GM15510 (cell line): ENCODE data around the gene DCPS.

Source experiments
- POLR2A ChIP-seq: IDR thresholded peaks from 3 replicates; pipeline ENCODE4 v1.6.1; 2011; ENCODE audit warnings: borderline replicate concordance; ENCODE audit not compliant: insufficient read length; ENCODE audit errors: extremely low read depth

DCPS gene

DNA sequence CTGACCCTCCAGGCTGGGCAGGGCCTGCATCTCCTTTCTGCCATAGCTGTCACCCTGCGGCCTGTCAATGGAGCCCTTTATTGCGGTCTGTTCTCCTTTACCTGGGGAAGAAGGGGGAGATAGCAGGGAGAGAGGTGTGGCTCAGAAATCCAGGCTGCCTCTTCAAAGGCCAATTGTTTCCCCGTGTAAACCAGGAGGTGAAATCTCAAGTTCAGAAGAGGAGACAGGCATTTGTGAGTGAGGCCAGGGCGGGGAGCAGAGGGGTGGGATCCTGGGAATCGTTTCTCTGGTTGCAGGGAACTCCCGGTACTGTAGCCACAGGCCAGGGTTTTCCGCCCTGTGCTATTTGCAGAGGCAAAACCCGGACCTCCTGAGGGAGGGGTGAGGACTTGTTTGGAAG lies 9.1 kb downstream of the DCPS start:
- no peak for TF ChIP-seq POLR2A

DNA sequence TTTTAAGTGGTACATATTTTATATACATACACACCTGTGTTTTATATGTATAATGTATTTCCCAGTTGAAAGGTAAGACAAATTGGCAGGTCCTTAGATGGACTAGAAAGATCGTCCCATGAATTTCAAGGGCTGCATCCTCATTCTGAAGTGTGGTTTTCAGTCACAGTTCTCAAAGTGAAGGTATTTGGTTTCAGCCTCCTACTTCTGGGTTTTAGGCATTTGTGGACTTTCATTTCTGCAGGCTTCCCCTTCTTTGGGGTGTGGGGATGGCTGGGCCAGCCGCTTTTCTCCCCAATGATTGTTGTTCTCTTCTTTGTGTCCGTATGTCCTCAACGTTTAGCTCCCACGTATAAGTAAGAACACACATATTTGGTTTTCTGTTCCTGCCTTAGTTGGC lies 10.0 kb downstream of the DCPS start:
- no peak for TF ChIP-seq POLR2A

DNA sequence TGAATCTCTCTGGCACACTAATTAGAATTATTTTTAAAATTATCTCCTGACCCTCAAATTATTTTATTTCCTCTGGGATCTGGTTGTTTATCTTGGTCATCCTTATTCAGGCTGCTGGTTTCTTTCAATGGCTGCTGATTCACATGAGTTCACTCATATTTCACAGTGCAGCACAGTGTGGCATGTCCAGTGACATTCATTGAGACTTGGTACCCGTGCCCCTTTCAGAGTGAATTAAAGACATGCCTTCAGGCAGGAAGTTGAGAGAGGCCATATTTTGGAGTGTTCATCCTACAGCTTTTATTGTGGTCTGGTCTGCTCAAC lies 13.5 kb downstream of the DCPS start:
- no peak for TF ChIP-seq POLR2A

DNA sequence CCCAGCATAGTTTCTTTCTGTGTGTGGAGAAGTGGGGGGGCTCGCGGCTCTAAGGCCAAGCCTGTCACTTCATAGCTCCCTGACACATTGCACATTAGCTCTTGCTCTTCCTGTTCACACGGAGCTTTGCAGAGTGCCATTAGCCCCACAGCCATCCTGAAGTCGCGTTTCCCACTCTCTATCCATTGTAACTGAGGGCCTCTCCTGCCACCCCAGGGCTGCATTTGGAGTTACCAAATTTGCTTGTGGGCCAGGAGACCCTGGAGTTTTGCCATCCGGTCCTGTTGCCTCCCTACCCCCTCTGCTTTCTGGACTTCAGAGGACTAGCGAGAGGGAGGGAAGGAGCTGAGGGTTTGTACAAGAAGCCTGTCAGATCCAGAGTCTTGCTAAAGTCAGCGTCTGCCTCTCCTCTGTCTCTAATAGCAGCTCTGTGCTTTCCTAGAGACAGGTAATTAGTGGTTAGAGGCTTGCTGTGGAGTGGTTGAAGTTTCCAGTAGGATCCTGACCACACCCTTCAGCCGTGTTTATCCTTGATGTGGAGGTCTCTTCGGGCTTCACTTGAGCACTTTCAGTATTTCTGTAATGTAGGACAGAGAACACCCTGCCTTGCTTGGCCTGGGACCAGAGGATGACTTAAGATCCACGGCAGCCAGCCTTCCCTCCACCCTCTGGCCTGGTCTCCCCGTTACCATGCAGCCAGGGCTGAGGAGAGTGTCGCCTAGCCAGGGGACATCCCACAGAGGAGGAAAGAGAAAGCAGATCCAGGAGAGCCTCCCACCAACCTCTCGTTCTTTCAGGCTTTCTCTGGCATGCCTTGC lies 14.1 kb downstream of the DCPS start:
- no peak for TF ChIP-seq POLR2A

DNA sequence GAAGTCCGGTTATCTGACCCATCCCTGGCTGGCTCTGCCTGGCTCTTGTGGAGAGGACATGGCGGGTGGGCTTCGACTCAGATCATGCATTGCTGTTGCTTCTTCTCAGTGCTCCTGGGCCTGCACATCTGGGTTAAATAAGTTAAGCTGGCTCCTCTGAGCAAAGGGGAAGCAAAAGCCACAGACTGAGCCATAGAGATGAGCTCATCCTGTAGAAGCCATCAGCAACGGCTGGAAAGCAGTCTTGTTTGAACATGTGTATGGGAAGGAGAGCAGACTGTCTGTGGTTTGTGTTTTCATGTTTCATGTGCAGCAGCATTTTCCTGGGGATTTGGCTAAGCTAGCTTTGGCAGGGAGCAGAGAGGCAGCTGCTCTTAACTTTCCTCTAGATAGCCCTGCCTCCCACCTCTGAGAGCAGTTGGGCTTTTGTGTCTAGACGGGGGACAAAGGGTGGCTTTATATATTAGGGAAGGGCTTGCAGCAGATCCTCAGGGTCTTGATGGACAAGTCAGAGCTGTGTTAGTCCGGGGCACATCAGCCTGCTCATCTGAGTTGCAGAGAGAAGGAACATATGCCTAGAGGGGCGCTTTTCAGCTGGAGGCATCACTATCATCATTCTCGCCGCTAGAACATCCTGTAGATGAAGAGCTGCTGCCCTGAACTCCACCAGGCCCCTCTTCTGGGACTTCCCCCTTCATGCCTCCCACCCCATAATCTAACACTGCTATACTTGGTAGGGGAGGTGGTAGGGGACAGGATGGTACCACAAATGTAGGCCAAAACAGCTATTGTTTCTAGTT lies 14.9 kb downstream of the DCPS start:
- no peak for TF ChIP-seq POLR2A

DNA sequence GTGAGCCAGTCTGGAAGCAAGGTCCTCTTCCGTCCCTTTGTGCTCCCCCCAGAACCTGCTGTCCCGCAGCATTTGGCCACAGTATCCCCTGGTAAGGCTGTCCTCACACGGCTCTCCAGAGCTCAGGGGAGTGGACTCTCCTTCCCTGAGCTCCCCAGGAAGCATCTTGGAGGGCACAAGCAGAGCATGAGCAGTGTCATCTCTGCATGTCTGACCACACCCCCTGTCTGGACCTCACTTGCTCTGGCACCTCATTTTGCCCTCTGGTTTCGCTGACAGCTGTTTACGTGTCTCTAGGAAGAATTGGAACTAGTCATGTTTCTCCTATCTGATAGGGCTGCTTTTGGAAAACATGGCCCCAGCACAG lies 15.5 kb downstream of the DCPS start:
- TF ChIP-seq POLR2A: no peak

DNA sequence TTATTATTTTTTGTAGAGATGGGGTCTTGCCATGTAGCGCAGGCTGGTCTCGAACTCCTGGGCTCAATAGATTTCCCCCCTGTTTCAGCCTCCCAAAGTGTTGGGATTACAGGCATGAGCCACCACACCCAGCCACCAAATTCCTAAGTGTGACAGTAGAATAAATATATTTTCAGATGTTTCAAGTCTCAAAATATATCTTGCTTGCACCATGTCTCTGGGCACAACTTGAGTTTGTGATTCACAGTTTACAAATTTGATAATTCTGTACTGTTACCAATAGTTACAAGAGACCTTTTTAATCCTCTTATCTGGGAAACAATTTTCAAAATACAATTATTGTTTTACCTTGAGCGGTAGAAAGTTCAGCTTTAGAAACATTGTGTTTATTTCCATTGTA lies 19.1 kb downstream of the DCPS start:
- no peak for TF ChIP-seq POLR2A

DNA sequence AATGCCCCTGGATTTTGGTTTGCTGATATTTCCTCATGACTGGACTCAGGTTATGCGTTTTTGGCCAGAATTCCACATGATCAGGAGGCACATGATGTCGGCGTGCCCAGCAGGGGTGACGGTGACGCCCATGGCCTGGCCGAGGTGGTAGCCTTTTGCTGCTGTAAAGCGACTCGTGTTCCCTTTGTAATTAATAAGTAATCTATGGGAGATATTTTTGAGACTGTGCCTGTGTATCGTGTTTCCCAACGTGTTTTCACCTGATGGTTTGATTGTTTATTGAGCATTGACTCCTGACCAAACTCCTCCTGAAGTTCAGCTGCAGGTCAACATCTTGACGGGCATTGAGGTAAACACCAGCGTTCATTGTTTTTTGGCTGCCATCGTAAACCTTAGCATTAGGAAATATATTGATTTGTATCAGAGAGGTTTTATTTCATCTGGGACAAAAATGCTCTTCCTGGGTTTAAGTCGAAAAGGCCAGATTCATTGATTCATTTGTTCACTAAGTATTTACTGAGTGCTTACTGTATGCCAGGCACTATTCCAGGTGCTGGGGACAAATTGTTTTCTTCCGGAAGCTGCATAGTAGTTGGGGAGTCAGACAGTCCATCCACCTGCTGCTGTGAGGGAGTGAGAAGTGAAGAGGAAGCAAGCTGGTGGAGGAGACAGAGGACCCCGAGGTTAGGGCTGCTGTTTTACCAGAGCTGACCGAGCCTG lies 23.6 kb downstream of the DCPS start:
- no peak for TF ChIP-seq POLR2A

DNA sequence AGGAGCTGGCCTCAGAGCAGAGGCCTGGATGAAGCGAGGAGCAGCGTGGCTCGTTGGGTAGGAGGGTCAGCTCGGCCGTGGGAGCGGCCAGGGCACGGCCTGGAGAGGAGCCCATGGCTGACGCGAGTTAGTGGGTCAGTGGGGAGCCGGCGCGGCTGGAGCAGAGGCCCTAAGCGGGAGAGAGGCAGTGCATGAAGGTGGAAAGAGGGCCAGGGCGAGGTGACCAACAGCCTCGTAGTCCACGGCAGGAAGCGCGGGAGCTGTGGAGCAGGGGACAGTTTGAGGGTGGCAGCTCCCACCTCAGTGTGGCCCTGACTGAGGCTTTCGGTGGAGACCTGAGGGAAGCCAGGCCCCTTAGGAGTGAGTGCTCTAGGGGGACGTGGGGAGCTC lies 24.1 kb downstream of the DCPS start:
- no peak for TF ChIP-seq POLR2A

DNA sequence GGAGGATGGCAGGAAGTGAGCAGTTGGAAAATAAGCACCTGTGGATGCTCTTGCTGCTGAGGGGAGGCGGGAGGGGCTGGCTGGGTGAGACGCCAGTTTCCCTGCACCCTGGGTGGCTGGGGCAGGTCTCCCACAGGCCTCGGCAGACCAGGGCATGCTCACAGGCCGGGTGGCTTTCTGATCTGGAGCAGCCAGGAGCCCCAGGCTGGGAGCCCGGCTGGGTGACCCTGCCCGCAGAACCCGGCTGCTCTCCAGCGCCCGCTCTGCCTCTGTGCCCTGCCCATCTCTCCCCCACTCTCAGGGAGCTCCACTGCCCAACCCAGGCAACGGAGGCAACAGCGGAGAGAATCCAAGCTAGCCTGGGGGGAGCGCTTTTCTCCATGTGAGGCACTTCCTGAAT lies 24.6 kb downstream of the DCPS start:
- no peak for TF ChIP-seq POLR2A

DNA sequence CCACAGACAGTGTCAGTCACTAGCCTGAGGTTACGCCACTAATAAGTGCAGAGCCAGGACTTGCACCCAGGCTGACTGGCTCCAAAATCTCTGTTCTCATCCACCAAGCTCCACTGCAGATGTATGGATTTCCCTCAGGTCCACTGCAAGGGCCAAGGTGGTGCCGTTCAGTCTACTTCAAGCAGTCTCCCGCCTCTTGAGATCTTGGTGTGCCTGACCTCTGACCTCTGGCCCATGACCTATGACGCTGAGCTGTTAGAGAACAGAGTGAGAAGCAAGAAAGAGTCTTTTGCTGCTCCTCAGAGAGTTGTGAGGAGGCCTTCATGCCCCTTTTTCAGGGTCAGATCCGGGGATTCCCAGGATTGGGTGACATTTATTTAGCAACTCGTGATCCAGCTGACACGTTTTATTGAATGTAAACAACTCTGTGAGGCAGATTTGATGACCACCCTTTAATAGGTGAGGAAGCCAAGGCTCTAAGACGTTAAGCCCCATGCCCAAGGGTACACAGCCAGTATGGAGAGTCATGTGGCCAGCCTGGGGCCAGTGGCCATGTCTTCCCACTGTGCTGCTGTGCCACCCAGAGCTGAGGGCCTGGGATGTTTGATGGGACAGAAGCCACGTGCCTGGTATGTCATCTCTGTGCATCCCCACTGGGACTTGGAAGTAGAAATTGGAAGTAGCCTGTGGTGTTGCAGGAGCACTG lies 25.2 kb downstream of the DCPS start:
- TF ChIP-seq POLR2A: no peak

DNA sequence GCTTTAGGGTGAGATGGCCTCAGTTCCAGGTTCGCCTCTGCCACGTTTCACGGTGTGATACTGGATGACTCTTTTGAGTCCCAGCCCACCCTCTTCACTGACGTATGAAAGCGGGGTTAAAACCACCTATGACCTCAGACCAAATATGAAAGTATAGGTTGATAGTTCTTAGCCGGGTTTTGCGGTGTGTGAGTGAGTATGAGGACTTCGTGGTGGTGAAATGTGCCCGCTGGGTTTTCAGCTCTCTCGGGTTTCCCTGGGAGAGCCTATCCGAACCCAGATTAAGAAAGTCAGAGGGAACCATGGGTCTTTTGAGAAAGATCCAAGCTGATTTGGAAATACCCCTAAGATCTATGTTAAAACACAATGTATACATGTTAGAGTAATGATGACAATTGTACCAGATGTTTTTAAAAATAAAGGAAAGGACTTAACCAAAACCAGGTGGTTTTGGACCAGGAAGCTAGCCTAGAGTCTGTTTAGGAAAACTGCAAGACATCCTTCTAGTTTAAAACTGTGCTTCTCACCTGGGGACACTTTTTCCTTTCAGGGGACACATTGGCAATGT lies 25.9 kb downstream of the DCPS start:
- TF ChIP-seq POLR2A: no peak

DNA sequence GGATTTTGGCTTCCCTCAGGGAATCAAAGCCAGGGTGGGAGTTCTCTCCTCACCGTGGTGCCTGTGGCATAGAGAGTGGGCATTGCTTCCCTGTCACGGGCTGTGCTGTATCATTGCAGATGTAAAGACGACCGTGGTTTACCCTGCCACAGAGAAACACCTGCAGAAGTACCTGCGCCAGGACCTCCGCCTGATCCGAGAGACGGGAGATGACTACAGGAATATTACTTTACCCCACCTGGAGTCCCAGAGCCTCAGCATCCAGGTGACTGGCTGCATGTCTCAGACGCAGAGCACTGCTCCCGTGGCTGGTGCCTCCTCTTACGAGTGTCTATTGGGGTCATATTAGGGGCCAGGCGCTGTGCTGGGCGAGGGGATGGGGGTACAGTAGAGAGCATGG lies 27.4 kb downstream of the DCPS start:
- no peak for TF ChIP-seq POLR2A

DNA sequence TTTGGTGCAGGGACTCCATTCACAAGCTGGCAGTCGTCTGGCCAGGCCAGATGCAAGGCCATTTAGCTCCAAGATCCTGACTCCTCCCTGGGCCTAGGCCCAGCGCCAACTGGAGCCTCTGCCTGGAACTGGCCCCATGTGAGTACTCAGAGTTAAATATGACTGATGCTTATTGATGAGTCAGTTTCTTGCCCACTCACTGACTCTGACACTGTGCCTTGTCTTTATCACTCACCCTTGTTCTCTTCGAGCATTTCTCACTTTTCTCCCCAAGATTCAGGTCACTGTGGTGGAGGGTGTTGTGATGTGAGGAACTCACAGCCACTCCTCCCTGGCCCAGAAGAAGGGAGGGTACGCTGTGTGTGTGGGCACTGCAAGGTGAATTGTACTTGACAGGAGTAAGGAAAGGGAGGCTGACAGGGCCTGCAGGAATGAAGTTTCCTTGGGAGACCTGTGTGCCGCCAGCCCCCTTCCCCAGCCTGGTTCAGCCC lies 28.4 kb downstream of the DCPS start:
- TF ChIP-seq POLR2A: no peak

DNA sequence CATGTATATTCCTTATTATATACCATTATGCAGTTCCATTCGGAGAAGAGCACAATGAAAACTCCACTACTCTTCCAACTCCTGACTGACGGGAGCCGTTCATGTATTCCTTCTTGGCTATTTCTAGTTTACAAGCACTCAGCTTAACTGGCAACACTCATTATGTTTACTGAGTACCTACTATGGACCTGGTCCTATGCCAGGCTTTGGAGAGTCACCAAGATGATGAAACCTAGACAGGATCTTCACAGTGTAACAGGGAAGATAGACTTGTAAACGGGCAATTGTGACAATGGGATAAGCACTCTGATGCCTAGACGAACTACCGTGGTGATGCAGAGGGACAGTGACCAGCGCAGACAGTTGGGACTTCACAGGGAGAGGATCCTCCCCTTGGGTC lies 29.3 kb downstream of the DCPS start:
- TF ChIP-seq POLR2A: no peak

DNA sequence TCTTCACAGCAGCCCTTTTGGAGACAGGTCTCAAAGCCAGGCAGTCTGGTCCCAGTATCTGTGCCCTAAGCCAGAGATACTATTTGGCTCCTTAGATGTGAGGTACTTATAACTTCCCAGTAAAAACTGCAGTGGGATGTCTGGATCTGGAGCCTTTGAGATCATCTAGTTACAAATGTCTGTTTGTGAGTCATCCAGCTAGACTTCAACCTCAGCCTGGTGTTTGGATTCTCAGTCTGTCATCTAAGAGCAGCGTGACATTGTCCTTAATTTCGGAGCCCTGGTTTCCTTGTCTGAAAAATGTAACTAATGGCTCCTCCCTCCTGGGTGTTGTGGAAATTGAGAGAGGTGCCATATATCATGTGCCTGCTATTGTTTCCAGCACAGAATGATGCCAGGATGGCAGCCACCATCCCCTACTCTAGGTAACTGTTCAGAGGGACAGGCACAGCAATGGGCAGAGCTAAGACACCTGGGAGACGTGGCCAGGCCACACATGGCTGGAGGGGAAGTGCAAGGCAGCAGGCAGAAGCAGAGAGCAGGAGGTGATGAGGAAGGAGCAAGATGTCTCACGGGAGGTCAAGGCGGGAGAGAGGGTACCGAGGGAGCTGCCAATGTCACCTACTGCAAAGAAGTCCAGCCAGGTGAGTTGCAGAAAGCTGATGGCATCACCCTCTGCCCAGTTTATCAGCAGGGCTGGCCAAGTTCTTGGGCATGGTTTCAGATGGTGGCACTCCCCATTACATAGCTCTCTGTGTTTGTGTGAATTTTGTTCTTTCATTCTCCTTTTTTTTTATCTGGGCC lies 31.0 kb downstream of the DCPS start:
- TF ChIP-seq POLR2A: no peak
